HCT116 (cell line): ENCODE results near the gene GLDC. TPM values are rescaled to one million over a fixed set of nuclear protein-coding genes. Genes with fewer than 3 reads are reported as not detected.

Experiments used
- ATAC-seq: fragments of 200-7000 bp; cut with Tn5 transposase; 2 replicates; pipeline ENCODE4 v1.9.1; 2020; ENCODE audit warnings: mild to moderate bottlenecking, moderate library complexity
- BruUV-seq: library from RNA; stranded (reverse); fragments of 400-500 nt; replicated peaks from 2 replicates; lab custom pipeline; 2021; lab: Mats Ljungman, UMichigan
- CTCF ChIA-PET: fragments of 300-600 bp; sonication (Branson Sonifier 250); formaldehyde crosslinking; loops from one replicate; lab custom pipeline; 2021; ENCODE audit warnings: antibody characterized with exemption; lab: Charles Lee
- POLR2A ChIA-PET: fragments of 300-600, 350-600 bp; sonication (Branson Sonifier 250); formaldehyde crosslinking; loops from one replicate; lab custom pipeline; 2021; ENCODE audit warnings: antibody characterized with exemption; lab: Charles Lee
- RAD21 ChIA-PET, 2 experiments: fragments of 300-600 bp; sonication (Branson Sonifier 250); formaldehyde crosslinking; loops; one replicate each; lab custom pipeline; 2023; ENCODE audit warnings: low total read pairs in 2 of 2; ENCODE audit not compliant: uncharacterized antibody in 2 of 2, unreplicated experiment in 2 of 2, low non-redundant PET in 1 of 2; lab: Charles Lee
- DNase-seq: peaks from one replicate; pipeline ENCODE4 v3.0.0-alpha.2; 2010; ENCODE audit warnings: low read depth, low spot score
- H2AFZ ChIP-seq: fragments of 200-600 bp; shearing (Covaris generic), sonication (generic); 2 replicates; pipeline ENCODE4 v1.6.1; 2017; ENCODE audit warnings: low read depth, mixed run types, mixed read lengths, antibody characterized with exemption, low read length; ENCODE audit not compliant: poor library complexity, severe bottlenecking
- H3K27ac ChIP-seq: 2 replicates; pipeline ENCODE4 v1.5.1; 2012; ENCODE audit warnings: low read depth, low read length
- H3K27me3 ChIP-seq: fragments of 200-600 bp; sonication (generic); 2 replicates; pipeline ENCODE4 v1.6.1; 2016; ENCODE audit warnings: mixed run types, low read length, mixed read lengths; ENCODE audit not compliant: insufficient read depth
- H3K36me3 ChIP-seq, 2 experiments: fragments of 200-500 bp in 1 of 2; fragments of 200-600 bp in 1 of 2; sonication (Bioruptor generic) in 1 of 2; sonication (generic) in 1 of 2; 2 replicates each; pipeline versions ENCODE4 v1.5.1 to v1.6.1; 2014 to 2016; ENCODE audit warnings: low read length in 2 of 2, inconsistent platforms in 1 of 2, mixed read lengths in 1 of 2, mixed run types in 1 of 2; ENCODE audit not compliant: insufficient read depth in 2 of 2, control insufficient read depth in 1 of 2
- H3K4me1 ChIP-seq, 2 experiments: fragments of 200-600 bp in 1 of 2; sonication (generic) in 1 of 2; 2 replicates each; pipeline versions ENCODE4 v1.5.1 to v1.6.1; 2012 to 2017; ENCODE audit warnings: low read length in 2 of 2, inconsistent platforms in 1 of 2, mild to moderate bottlenecking in 1 of 2, mixed read lengths in 1 of 2, mixed run types in 1 of 2, moderate library complexity in 1 of 2; ENCODE audit not compliant: insufficient read depth in 2 of 2, control insufficient read depth in 1 of 2
- H3K4me2 ChIP-seq: fragments of 200-600 bp; sonication (generic); 2 replicates; pipeline ENCODE4 v1.6.1; 2017; ENCODE audit warnings: mixed run types, low read length, mixed read lengths
- H3K4me3 ChIP-seq, 2 experiments: fragments of 200-600 bp in 1 of 2; sonication (generic) in 1 of 2; replicated peaks in 1 of 2; 2 replicates each; pipeline ENCODE4 v1.5.1; 2011 to 2016; ENCODE audit warnings: low read length in 2 of 2, control low read depth in 1 of 2, low read depth in 1 of 2, mild to moderate bottlenecking in 1 of 2, mixed read lengths in 1 of 2, mixed run types in 1 of 2
- H3K79me2 ChIP-seq: fragments of 200-600 bp; sonication (generic); 2 replicates; pipeline ENCODE4 v1.6.1; 2017; ENCODE audit warnings: mild to moderate bottlenecking, mixed run types, low read length, moderate library complexity, mixed read lengths; ENCODE audit not compliant: insufficient read depth
- H3K9ac ChIP-seq: fragments of 200-600 bp; sonication (generic); 2 replicates; pipeline ENCODE4 v1.6.1; 2016; ENCODE audit warnings: low read length, mixed read lengths
- H3K9me2 ChIP-seq: fragments of 200-600 bp; sonication (generic), shearing (Covaris generic); 2 replicates; pipeline ENCODE4 v1.6.1; 2017; ENCODE audit warnings: mixed run types, mild to moderate bottlenecking, moderate library complexity; ENCODE audit not compliant: insufficient read depth
- H3K9me3 ChIP-seq, 2 experiments: fragments of 200-500 bp in 1 of 2; fragments of 200-600 bp in 1 of 2; sonication (Bioruptor generic) in 1 of 2; sonication (generic) in 1 of 2; 2 replicates each; pipeline ENCODE4 v1.6.1; 2014 to 2017; ENCODE audit warnings: low read length in 2 of 2, mixed read lengths in 2 of 2, inconsistent platforms in 1 of 2, low read depth in 1 of 2, mild to moderate bottlenecking in 1 of 2, mixed run types in 1 of 2, moderate library complexity in 1 of 2; ENCODE audit not compliant: control insufficient read depth in 1 of 2, insufficient read depth in 1 of 2
- H4K20me1 ChIP-seq: fragments of 200-600 bp; sonication (generic), shearing (Covaris generic); 2 replicates; pipeline ENCODE4 v1.6.1; 2017; ENCODE audit warnings: mixed run types, mild to moderate bottlenecking, moderate library complexity; ENCODE audit not compliant: insufficient read depth
- CEBPB ChIP-seq: IDR thresholded peaks from 2 replicates; pipeline ENCODE4 v1.6.1; 2012; ENCODE audit warnings: low read depth
- POLR2A ChIP-seq: IDR thresholded peaks from 2 replicates; pipeline ENCODE4 v1.7.0; 2011; ENCODE audit warnings: borderline replicate concordance; ENCODE audit not compliant: insufficient read depth, insufficient read length; ENCODE audit errors: extremely low read depth
- intact Hi-C: fragments of 100-400 bp; cut with micrococcal nuclease; formaldehyde crosslinking; loops from 2 replicates; pipeline ENCODE4 v1.10.0; 2022
- total RNA-seq: library from RNA; stranded (reverse); gene quantifications from one replicate; pipeline ENCODE4 v1.2.1, GENCODE V29; 2021; ENCODE audit not compliant: unreplicated experiment
- TF ChIP-seq, protein P1 (sequence below): IDR thresholded peaks from 2 replicates; pipeline ENCODE4 v1.6.1; 2012
- TF ChIP-seq, protein P2 (sequence below), 3 experiments: fragments of 200-600 bp in 1 of 3; sonication (generic) in 1 of 3; IDR thresholded peaks in 2 of 3; conservative IDR thresholded peaks in 1 of 3; 2 replicates each; pipeline ENCODE4 v1.5.1; 2012 to 2017; ENCODE audit warnings: low read depth in 2 of 3, low read length in 2 of 3, antibody characterized with exemption in 1 of 3, borderline replicate concordance in 1 of 3, control low read depth in 1 of 3, mild to moderate bottlenecking in 1 of 3, mixed read lengths in 1 of 3, mixed run types in 1 of 3, moderate library complexity in 1 of 3; ENCODE audit not compliant: insufficient read depth in 1 of 3

The GLDC gene
- total RNA-seq, 1 experiment from 2014 or later: 4.9 TPM

DNA sequence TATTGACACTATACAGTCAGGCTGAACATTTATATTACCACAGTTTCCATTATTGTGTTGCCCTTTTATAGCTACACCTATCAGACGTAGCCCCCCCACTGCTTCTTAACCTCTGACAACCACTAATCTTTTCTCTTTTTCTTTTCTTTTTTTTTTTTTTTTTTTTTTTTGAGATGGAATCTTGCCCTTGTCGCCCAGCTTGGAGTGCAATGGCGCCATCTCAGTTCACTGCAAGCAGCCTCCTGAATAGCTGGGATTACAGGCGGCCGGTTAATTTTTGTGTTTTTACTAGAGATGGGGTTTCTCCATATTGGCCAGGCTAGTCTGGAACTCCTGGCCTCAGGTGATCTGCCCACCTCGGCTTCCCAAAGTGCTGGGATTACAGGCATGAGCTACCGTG is 157.1 kb downstream of the GLDC start:
- Histone ChIP-seq H3K27me3 (no peaks in the 10 kb centered on the region), H4K20me1 (no peaks in the 10 kb centered on the region), H3K79me2 (peaks cover 15% of the 10 kb centered on the region), H3K9me3 (no peaks in the 10 kb centered on the region), H3K36me3 (peaks cover 4 to 7% of the 10 kb centered on the region in 2 experiments; a peak in 2 of 4 replicates), H3K9me2 (no peaks in the 10 kb centered on the region), H3K27ac (no peak overlapping the region), H2AFZ (no peak overlapping the region), H3K4me3 (no peak overlapping the region), H3K4me1 (no peaks in the 10 kb centered on the region), H3K4me2 (no peak overlapping the region), H3K9ac (no peak overlapping the region)
- no TSS peak for BruUV-seq
- DNase-seq: no peak
- POLR2A ChIA-PET: interaction anchor here (0.9 kb wide), 1 partner anchor 17 kb away, joined by 4 read pairs; no protein-coding TSS in a partner anchor
- RAD21 ChIA-PET: no interaction called here
- CTCF ChIA-PET: interaction anchor here (0.6 to 1.2 kb wide), 2 partner anchors 17 to 324 kb away, joined by 3 to 7 read pairs; no protein-coding TSS in a partner anchor
- ATAC-seq: peak; percentile 46; the same call in 1 of the 2 replicates
- TF ChIP-seq, protein P1, sequence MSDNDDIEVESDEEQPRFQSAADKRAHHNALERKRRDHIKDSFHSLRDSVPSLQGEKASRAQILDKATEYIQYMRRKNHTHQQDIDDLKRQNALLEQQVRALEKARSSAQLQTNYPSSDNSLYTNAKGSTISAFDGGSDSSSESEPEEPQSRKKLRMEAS: no peak
- TF ChIP-seq, protein P2, sequence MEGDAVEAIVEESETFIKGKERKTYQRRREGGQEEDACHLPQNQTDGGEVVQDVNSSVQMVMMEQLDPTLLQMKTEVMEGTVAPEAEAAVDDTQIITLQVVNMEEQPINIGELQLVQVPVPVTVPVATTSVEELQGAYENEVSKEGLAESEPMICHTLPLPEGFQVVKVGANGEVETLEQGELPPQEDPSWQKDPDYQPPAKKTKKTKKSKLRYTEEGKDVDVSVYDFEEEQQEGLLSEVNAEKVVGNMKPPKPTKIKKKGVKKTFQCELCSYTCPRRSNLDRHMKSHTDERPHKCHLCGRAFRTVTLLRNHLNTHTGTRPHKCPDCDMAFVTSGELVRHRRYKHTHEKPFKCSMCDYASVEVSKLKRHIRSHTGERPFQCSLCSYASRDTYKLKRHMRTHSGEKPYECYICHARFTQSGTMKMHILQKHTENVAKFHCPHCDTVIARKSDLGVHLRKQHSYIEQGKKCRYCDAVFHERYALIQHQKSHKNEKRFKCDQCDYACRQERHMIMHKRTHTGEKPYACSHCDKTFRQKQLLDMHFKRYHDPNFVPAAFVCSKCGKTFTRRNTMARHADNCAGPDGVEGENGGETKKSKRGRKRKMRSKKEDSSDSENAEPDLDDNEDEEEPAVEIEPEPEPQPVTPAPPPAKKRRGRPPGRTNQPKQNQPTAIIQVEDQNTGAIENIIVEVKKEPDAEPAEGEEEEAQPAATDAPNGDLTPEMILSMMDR (IDR thresholded peaks at IDR 0.05 in 2 of 3, conservative IDR thresholded peaks at IDR 0.05 in 1 of 3; ENCODE audit: borderline replicate concordance in 1 of 3, insufficient read depth in 1 of 3, low read depth in 2 of 3, low read length in 2 of 3): 0 out of 6 replicates have a peak, but pooled peaks of 2 of the 3 experiments have one; percentile 13 to 14
- intact Hi-C loops: no loop called here

DNA sequence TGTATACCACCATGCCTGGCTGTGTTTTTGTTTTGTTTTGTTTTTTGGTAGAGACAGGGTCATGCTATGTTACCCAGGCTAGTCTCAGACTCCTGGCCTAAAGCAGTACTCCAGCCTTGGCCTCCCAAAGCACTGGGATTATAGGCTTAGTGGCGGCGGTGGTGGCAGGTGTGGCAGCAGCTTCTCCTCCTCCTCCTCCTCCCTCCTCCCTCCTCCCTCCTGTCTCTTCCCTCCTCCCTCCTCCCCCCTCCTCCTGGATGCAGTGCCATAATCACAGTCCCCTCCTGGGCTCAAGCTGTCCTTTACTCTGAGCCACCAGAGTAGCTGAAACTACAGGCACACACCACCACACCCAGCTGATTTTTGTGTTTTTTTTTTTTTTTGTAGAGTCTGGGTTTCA is 161.3 kb downstream of the GLDC start:
- Histone ChIP-seq H3K4me2 (no peak overlapping the region), H3K27me3 (no peaks in the 10 kb centered on the region)
- intact Hi-C loops: no loop called here
- no peak for TF ChIP-seq CEBPB
- no peak for TF ChIP-seq POLR2A
- TF ChIP-seq, all 23 proteins: peak for 0
- POLR2A ChIA-PET: no interaction called here
- H3K9me3 ChIP-seq: no peaks in the 10 kb centered on the region
- no peaks in the 10 kb centered on the region for H4K20me1 ChIP-seq
- H2AFZ ChIP-seq: no peak overlapping the region
- ATAC-seq (no peak), DNase-seq (no peak)
- no peaks in the 10 kb centered on the region; the same call in 1 of the 2 replicates for H3K79me2 ChIP-seq
- RAD21 ChIA-PET: no interaction called here
- no peaks in the 10 kb centered on the region for H3K4me1 ChIP-seq
- H3K36me3 ChIP-seq: peaks cover 7 to 18% of the 10 kb centered on the region in 2 experiments; a peak in 2 of 4 replicates
- H3K9ac ChIP-seq: no peak overlapping the region
- BruUV-seq: no TSS peak
- no peaks in the 10 kb centered on the region for H3K9me2 ChIP-seq
- no peak overlapping the region for H3K4me3 ChIP-seq
- CTCF ChIA-PET: no interaction called here
- no peak overlapping the region for H3K27ac ChIP-seq

Other genes with a start within 250 kb of the GLDC start
- 40.6 TPM for gene UHRF2, start 232.5 kb downstream of the GLDC start, total RNA-seq
- gene KDM4C, start 112.2 kb upstream of the GLDC start, total RNA-seq: 16.8 TPM